ENCODE data around the gene ABCF2. TPM values are rescaled to one million over a fixed set of nuclear protein-coding genes. Genes with fewer than 3 reads are reported as not detected.

Gene ABCF2
- total RNA-seq, 4 donors from 2014 or later = 27.0 to 44.7 (median 40.5) TPM

GRCh38 chr7:151174246-151175046, 52.6 kb downstream of the ABCF2 start:
- no peak overlapping the region for H3K27ac ChIP-seq
- WGBS, 2 donors = 67 to 70% methylated on average over 28 to 45 of the region's 77 CpGs
- H3K36me3 ChIP-seq = no peaks in the 10 kb centered on the region
- H3K4me3 ChIP-seq = no peak overlapping the region
- intact Hi-C loops (cut with DNase I) = loop anchor here (5.0 kb wide), 1 partner anchor 52 kb away; no protein-coding TSS in a partner anchor
- H3K4me1 ChIP-seq = peaks cover 0 to 4% (median 0%) of the 10 kb centered on the region in 3 donors
- TF ChIP-seq CTCF (IDR thresholded peaks at IDR 0.05) (no peak), POLR2A (IDR thresholded peaks at IDR 0.05) (no peak)
- H3K9me3 ChIP-seq = no peaks in the 10 kb centered on the region
- no peak for DNase-seq
- H3K27me3 ChIP-seq = peaks cover 0 to 89% (median 1%) of the 10 kb centered on the region in 4 donors

GRCh38 chr7:151173386-151174245, 53.4 kb downstream of the ABCF2 start:
- DNase-seq = no peak
- no peak for TF ChIP-seq CTCF (IDR thresholded peaks at IDR 0.05)
- no peak for TF ChIP-seq POLR2A (IDR thresholded peaks at IDR 0.05)
- peaks cover 0 to 4% (median 0%) of the 10 kb centered on the region in 3 donors for H3K4me1 ChIP-seq
- intact Hi-C loops (cut with DNase I) = loop anchor here (5.0 kb wide), 1 partner anchor 51 kb away; no protein-coding TSS in a partner anchor
- H3K27ac ChIP-seq = no peak overlapping the region
- no peaks in the 10 kb centered on the region for H3K9me3 ChIP-seq
- no peak overlapping the region for H3K4me3 ChIP-seq
- peaks cover 0 to 93% (median 1%) of the 10 kb centered on the region in 4 donors for H3K27me3 ChIP-seq
- WGBS, 2 donors = 71 to 77% methylated on average over 25 to 38 of the region's 43 CpGs
- no peaks in the 10 kb centered on the region for H3K36me3 ChIP-seq

GRCh38 chr7:151172273-151173141, 54.5 kb downstream of the ABCF2 start:
- Histone ChIP-seq H3K27me3 (peaks cover 0 to 94% (median 1%) of the 10 kb centered on the region in 4 donors), H3K27ac (no peak overlapping the region), H3K4me3 (no peak overlapping the region), H3K9me3 (no peaks in the 10 kb centered on the region), H3K36me3 (no peaks in the 10 kb centered on the region), H3K4me1 (peaks cover 4 to 15% (median 7%) of the 10 kb centered on the region in 3 donors)
- 26 to 38% methylated on average over 27 to 32 of the region's 42 CpGs for WGBS, 2 donors
- intact Hi-C loops (cut with DNase I) = loop anchor here (5.0 kb wide), 1 partner anchor 50 kb away; no protein-coding TSS in a partner anchor
- TF ChIP-seq POLR2A (IDR thresholded peaks at IDR 0.05) (no peak), CTCF (IDR thresholded peaks at IDR 0.05) (peak; percentile 100)
- no peak for DNase-seq

GRCh38 chr7:151168787-151169162, 58.2 kb downstream of the ABCF2 start:
- no peak overlapping the region for H3K27ac ChIP-seq
- H3K4me3 ChIP-seq = no peak overlapping the region
- H3K4me1 ChIP-seq = peaks cover 11 to 21% (median 18%) of the 10 kb centered on the region in 3 donors
- no peak for DNase-seq
- H3K27me3 ChIP-seq = peaks cover 6 to 94% (median 14%) of the 10 kb centered on the region in 4 donors
- H3K9me3 ChIP-seq = no peaks in the 10 kb centered on the region
- H3K36me3 ChIP-seq = no peaks in the 10 kb centered on the region
- WGBS, 2 donors = 33 to 55% methylated on average over 4 to 5 of the region's 10 CpGs
- TF ChIP-seq CTCF (IDR thresholded peaks at IDR 0.05) (no peak), POLR2A (IDR thresholded peaks at IDR 0.05) (no peak)
- intact Hi-C loops (cut with DNase I) = no loop called here
